Lower leg skin (tissue), 4 donors: ENCODE measurements around the gene SP100. TPM values are rescaled to one million over a fixed set of nuclear protein-coding genes. Genes with fewer than 3 reads are reported as not detected.
"Not testable (repeated sequence)": the region's sequence is repeated elsewhere in the genome, so short reads cannot be mapped to it uniquely, and the experiment has no call there.

Experiments used
- DNase-seq, 2 donors: peaks; one replicate each; pipeline ENCODE4 v3.0.0-alpha.2; 2019; ENCODE audit warnings: low spot score in 2 of 2
- H3K4me3 ChIP-seq: fragments of 200-600 bp; sonication (generic); 2 replicates; pipeline ENCODE4 v1.5.1; 2017; ENCODE audit warnings: mild to moderate bottlenecking, low read depth; ENCODE audit not compliant: poor library complexity, severe bottlenecking
- CTCF ChIP-seq, 3 donors: fragments of 450-650 bp; IDR thresholded peaks; one replicate each; pipeline ENCODE4 v1.5.1; 2016; ENCODE audit warnings: antibody characterized with exemption in 3 of 3, mild to moderate bottlenecking in 3 of 3, moderate library complexity in 2 of 3
- POLR2A ChIP-seq, 2 donors: fragments of 450-650 bp; IDR thresholded peaks; one replicate each; pipeline ENCODE4 v1.6.1; 2016 to 2017; ENCODE audit warnings: antibody characterized with exemption in 2 of 2, mild to moderate bottlenecking in 1 of 2, moderate library complexity in 1 of 2
- WGBS, 2 donors: methylation state at CpG; one replicate each; pipeline ENCODE4 v1.1.5; 2018; 5-methylcytosine and 5-hydroxymethylcytosine counted together
- intact Hi-C: fragments of 100-400 bp; cut with DNase I; formaldehyde crosslinking; loops from one replicate; pipeline ENCODE4 v1.15.0; 2023; ENCODE audit warnings: low total_unique reads
- total RNA-seq, 4 donors: library from RNA; depleted of rRNA; stranded (reverse); fragments of >200 nt; gene quantifications; one replicate each; pipeline ENCODE4 v1.1.0, GENCODE V29; 2016

SP100 gene
- 10 to 100 TPM; 48.1 to 74.6 (median 58.1) TPM for total RNA-seq

GRCh38 chr2:230416061-230416721, at the start of gene SP100:
Gene SP100, plus strand, starts transcription at chr2:230416201. Its CDS starts 96 bp downstream, at chr2:230416297.
- DNase-seq: peak; percentile 74 to 95
- TF ChIP-seq CTCF (IDR thresholded peaks at IDR 0.05): no peak
- no peak for TF ChIP-seq POLR2A (IDR thresholded peaks at IDR 0.05)
- peak within 1 kb of the TSS; percentile 47 for H3K4me3 ChIP-seq
- intact Hi-C loops: no loop called here
- WGBS, 2 donors: 0 to 2% methylated on average over 12 of the region's 12 CpGs

- no peak for TF ChIP-seq POLR2A (IDR thresholded peaks at IDR 0.05)
- TF ChIP-seq CTCF (IDR thresholded peaks at IDR 0.05): no peak
- intact Hi-C loops: no loop called here
- 92 to 100% methylated on average over 2 of the region's 2 CpGs for WGBS, 2 donors
- no peak overlapping the region for H3K4me3 ChIP-seq
- DNase-seq: no peak
Measured at GRCh38 chr2:230382108-230382507, 33.9 kb upstream of the SP100 start.

- no peak overlapping the region for H3K4me3 ChIP-seq
- DNase-seq: no peak
- WGBS, 2 donors: 71 to 81% methylated on average over 5 of the region's 5 CpGs
- intact Hi-C loops: no loop called here
- TF ChIP-seq POLR2A (IDR thresholded peaks at IDR 0.05): no peak
Measured at GRCh38 chr2:230383453-230383852, 32.5 kb upstream of the SP100 start.

DNA sequence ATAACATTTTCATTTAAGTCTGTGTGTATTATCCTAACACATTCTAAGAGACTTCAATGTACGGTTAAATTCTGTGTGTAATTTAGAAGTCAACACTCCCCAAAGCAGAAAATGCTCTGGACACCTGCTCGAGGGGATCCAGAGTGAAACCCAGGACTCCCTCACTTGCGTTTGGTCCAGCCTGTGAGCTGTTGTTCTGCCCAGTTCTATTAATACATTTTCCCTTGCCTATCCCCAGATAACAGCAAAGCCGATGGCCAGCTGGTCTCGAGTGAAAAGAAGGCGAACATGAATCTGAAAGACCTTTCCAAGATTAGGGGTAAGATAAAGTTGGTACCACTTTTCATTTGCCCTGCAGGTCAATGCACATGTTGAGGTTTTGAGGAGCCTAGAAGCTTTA, 31.0 kb upstream of the SP100 start:
- intact Hi-C loops: no loop called here
- TF ChIP-seq CTCF (IDR thresholded peaks at IDR 0.05) (no peak), POLR2A (IDR thresholded peaks at IDR 0.05) (no peak)
- DNase-seq: no peak
- no peak overlapping the region for H3K4me3 ChIP-seq
- 91% methylated on average over 6 of the region's 6 CpGs for WGBS, 2 donors

DNA sequence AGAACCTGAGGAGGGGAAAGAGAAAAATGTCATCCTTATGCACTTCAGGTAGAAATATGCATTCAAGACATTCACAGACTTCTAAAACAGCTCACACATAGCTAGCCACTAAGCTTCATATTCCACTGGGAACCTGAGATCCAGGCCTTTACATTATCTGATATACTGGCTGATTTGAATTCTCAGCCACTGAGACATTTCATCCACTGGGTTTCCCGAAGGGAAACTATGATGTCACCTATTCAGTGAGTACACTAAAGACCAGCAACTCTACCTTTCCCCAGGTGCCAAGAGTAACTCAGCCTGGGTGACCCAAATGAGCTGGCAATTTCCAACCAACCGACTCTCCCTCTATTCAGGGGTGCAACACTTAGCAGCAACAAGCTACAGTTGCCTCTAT, 21.7 kb upstream of the SP100 start:
- intact Hi-C loops: no loop called here
- no peak for TF ChIP-seq CTCF (IDR thresholded peaks at IDR 0.05)
- no peak for TF ChIP-seq POLR2A (IDR thresholded peaks at IDR 0.05)
- no peak overlapping the region for H3K4me3 ChIP-seq
- WGBS, 2 donors: 84 to 92% methylated on average over 2 of the region's 2 CpGs
- no peak for DNase-seq

DNA sequence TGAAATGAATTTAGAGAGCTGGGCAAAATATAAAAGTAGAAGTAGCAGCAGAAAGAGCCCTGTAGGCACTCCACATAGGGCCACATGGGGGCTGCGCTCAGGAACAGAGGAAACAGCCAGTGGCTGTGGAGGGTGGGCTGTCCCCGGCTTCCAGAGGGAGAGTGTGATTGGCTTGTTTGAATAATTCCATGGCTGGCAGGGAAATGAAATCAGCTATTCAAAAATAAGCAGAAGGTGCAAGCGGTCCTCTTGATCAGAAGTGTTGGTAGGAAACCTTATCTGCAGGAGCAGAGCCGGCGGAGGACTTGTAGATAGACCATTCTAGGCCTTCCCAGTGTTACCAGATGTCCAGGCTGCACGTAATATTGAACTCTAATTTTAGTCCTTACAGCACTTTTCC, 17.3 kb upstream of the SP100 start:
- H3K4me3 ChIP-seq, DNase-seq, intact Hi-C loops: not testable (repeated sequence)
- WGBS, 2 donors: 94 to 96% methylated on average over 6 of the region's 6 CpGs

DNA sequence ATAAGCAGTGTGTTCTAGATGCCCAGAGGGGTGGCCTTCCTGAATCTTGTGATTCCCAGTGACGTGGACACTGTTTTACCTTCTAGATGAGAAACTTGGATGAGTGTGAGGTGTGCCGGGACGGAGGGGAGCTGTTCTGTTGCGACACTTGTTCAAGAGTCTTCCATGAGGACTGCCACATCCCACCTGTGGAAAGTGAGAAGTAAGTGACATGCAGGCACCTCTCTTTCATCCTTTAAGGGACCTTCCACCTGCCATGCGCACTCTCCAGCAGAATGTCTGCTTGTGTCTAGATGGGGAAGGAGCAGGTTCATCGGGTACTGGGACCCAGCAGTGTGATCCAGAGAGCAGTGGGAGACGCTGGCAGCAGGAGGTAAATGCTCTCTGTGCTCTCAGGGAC, 16.0 kb upstream of the SP100 start:
- DNase-seq: no peak
- TF ChIP-seq POLR2A (IDR thresholded peaks at IDR 0.05): no peak
- no peak for TF ChIP-seq CTCF (IDR thresholded peaks at IDR 0.05)
- H3K4me3 ChIP-seq: no peak overlapping the region
- WGBS, 2 donors: 89 to 96% methylated on average over 7 of the region's 7 CpGs
- intact Hi-C loops: no loop called here
